HG02623 (cell line): ENCODE results near the gene IMPG1.
"Not testable (repeated sequence)": the region's sequence is repeated elsewhere in the genome, so short reads cannot be mapped to it uniquely, and the experiment has no call there.

Source experiments
- ATAC-seq: cut with Tn5 transposase; IDR thresholded peaks from one replicate; pipeline ENCODE4 v1.9.1; 2021; ENCODE audit warnings: moderate library complexity; ENCODE audit not compliant: unreplicated experiment

Gene IMPG1

DNA sequence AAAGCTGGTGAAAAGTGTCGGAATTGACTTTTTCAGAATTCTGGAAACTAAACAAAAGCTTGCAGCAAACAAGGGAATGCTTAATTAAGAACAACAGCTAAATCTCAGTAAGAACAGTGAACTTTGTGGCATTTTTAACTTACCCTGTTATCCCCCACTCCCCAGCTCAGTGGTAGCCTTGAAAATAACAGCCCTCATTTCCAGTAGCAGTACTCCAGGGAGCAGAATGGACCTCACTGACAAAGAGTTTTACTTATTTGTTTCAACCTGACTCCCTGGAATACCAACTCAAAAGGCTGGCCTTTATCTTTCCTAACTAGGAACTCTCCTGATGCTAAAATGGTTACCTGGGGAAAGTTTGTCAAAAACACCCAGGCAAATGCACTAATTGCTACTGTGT is 108.9 kb downstream of the IMPG1 start:
- ATAC-seq: no peak

- no peak for ATAC-seq
Observed at GRCh38 chr6:75952128-75952527, 120.3 kb downstream of the IMPG1 start.

DNA sequence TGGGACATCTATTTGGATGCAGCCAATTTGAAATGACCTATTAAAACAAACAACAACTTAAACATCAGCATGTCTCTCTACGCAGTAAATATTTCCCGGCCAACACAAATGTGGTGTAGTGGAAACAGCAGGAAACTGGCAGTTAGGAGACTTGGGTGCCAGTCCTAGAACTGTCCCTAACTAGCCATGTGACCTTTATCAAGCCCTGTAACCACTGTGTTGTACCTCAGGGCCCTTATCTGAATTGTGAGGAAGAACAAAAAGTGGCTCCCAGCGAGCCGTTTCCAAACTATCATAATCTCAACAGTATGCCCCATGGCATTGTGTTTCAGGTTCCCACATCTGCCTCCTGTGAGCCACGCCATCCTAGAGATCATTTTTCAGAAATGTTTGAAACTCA is 124.5 kb downstream of the IMPG1 start:
- ATAC-seq: no peak

DNA sequence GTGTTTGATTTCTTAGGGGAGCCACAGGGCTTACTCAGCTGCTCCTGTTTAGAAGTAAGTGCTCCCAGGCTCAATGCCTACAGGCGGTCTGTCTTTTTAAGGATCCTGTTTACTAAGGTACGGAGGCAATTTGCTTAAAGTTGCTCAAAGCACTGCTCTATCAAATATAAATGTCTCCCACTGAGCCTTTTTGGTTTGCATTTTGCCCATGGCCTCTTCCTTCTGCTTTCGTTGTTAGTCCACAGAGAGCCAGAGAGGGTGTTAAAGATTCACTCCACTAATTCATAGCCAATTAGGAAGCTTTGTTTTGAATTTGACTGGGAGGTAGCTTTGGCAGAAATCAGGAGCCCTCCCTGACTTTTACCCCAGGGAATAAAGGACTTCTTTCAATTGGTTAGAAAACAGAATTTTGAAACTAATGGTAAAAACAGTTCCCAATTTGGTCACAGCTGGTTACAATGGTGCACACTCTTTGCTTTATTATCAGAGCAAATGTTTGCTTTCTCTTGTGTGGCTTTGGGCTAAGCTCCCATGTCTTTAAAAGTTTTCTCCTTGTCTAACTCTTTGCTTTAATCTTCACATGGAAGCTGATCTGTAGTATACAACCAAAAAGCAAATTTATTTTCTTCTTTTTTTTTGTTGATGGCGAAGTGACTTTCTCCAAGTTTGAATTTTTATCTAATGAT is 126.2 kb downstream of the IMPG1 start:
- ATAC-seq: no peak

- no peak for ATAC-seq
Observed at GRCh38 chr6:75943381-75943780, 129.1 kb downstream of the IMPG1 start.

DNA sequence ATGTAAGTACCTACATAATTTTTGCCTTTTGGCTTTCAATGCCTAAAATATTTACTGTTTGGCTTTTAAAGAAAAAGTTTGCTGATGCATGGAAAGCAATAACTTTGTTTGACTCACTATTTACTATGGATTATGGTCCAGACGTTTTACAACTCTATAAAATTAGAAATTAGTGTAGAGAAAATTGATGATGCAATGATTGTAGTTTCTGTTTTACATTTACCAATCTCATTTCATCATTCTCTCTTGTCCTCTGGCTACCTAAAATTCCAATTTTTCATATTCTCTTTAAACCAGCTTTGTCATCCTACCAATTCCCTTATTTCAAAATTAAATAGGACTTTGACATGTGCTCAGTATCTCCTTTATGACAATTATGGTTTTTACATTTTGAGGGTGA is 131.0 kb downstream of the IMPG1 start:
- ATAC-seq: no peak

- ATAC-seq: no peak
Observed at GRCh38 chr6:75940564-75940963, 131.9 kb downstream of the IMPG1 start.

GRCh38 chr6:75937846-75938245 is 134.6 kb downstream of the IMPG1 start:
- ATAC-seq: no peak

DNA sequence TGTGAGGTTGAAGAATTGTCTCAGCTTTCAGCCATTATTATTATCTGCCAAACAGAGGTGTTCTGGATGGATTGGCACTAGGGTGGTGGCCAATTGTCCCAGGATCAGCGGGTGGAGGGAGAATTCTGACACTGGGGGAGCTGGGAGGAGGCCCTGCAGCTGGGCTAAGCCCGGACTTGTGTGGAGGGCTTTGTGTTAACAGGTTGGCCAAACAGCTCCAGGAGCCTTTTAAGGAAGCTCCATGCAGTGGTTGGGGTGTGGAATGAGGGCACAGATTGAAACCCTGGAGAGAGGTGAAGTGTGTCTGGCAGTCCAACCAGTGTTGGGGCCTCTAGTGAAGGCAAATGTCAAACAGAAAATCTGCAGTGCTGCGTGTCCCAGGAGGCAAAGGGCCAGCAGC is 135.8 kb downstream of the IMPG1 start:
- no peak for ATAC-seq

- no peak for ATAC-seq
Observed at GRCh38 chr6:75935473-75935793, 137.0 kb downstream of the IMPG1 start.

- peak; percentile 67 for ATAC-seq
Observed at GRCh38 chr6:75934643-75935472, 137.6 kb downstream of the IMPG1 start.

DNA sequence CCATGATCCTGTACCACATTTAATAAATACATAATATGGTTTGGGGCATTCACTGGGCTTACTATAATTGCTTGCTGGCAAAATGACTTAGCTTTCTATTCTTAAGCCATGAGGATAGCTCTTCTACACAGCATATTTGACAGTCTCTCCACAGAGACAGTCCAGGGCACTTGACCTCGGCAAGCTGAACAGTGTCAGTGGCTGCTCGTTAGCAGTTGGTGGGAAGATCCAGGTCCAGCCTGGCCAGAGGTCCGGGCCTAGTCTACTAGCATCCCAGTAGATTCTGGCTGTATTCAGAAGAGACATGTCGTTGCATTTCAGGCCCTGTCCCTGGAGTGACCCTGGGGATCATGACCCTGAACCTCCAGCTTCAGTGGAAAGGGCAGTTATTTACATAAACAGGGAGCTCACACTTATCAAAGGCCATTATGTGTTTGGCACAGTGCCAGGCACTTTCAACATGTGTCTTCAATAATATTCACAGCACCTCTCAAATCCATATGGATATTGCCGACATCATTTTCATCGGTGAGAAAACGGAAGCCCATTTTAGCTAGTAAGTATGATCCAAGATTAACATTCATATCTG is 139.0 kb downstream of the IMPG1 start:
- no peak for ATAC-seq

- ATAC-seq: no peak
Observed at GRCh38 chr6:75932067-75932466, 140.4 kb downstream of the IMPG1 start.

GRCh38 chr6:75931011-75931680 is 141.3 kb downstream of the IMPG1 start:
- no peak for ATAC-seq

- no peak for ATAC-seq
Observed at GRCh38 chr6:75926293-75927168, 145.9 kb downstream of the IMPG1 start.

- no peak for ATAC-seq
Observed at GRCh38 chr6:75922226-75922625, 150.2 kb downstream of the IMPG1 start.

DNA sequence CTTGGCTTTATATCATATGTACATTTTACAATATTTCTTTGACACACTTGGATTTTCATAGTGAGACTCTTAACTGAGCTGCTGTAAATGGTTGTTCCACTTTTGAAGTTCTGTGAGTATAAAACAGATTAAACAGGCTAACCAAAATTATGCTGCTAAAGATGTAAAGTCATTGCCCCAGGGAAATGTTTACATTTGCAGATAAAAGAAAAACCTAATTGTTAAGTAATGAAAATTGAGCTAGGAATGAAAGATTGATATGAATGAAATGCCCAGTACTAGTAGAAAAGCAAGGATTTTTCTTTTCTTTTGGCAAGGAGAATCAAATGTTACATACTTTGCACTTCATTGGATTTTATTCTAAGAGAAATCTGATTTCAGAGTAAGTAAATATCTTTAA is 159.4 kb downstream of the IMPG1 start:
- no peak for ATAC-seq

DNA sequence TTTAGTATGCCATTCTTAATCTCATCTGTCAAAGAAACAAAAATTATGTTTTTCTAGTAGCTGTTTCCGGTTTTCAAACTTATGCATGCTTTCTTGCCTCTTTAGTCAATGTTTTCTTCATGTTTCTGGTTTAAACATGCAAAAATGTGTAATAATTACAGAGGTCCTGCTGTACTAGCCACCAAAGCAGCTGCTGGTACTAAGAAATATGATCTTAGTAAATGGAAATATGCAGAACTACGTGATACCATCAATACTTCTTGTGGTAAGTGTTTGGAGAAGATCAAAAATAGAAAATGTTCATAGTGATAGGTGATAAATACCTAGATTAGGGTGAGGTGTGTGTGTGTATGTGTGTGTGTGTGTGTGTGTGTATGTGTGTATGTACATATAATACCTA is 165.0 kb downstream of the IMPG1 start:
- no peak for ATAC-seq

GRCh38 chr6:75906871-75907270 is 165.6 kb downstream of the IMPG1 start:
- no peak for ATAC-seq

GRCh38 chr6:75905129-75905528 is 167.3 kb downstream of the IMPG1 start:
- not testable (repeated sequence) for ATAC-seq

DNA sequence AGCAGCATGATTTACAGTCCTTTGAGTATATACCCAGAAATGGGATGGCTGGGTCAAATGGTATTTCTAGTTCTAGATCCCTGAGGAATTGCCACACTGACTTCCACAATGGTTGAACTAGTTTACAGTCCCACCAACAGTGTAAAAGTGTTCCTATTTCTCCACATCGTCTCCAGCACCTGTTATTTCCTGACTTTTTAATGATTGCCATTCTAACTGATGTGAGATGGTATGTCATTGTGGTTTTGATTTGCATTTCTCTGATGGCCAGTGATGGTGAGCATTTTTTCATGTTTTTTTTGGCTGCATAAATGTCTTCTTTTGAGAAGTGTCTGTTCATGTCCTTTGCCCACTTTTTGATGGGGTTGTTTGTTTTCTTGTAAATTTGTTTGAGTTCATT is 172.2 kb downstream of the IMPG1 start:
- not testable (repeated sequence) for ATAC-seq
